SK-N-SH (cell line): Measurements from ENCODE around the gene CCDC127.

ENCODE experiments used
- MAX ChIP-seq: IDR thresholded peaks from 2 replicates; pipeline ENCODE4 v1.4.0; 2012; ENCODE audit warnings: low read depth
- MXI1 ChIP-seq: IDR thresholded peaks from 2 replicates; pipeline ENCODE4 v1.6.1; 2012; ENCODE audit warnings: mild to moderate bottlenecking, low read depth, low read length, improper control_type of control experiment

DNA sequence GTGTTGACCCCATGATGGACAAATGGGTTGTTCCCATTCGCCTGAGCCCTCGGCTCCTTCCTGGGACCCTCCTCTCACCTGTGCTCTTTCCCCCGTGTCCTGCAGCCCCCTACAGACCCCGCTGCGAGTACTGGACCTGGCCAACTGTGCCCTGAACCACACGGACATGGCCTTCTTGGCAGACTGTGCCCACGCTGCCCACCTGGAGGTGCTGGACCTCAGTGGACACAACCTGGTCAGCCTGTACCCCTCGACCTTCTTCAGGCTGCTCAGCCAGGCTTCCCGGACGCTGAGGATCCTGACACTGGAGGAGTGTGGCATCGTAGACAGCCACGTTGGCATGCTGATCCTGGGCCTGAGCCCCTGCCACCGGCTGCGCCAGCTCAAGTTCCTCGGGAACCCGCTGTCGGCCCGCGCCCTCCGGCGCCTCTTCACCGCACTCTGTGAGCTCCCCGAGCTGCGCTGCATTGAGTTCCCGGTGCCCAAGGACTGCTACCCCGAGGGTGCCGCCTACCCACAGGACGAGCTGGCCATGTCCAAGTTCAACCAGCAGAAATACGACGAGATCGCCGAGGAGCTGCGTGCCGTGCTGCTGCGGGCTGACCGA, 23.2 kb downstream of the CCDC127 start:
- TF ChIP-seq MAX (no peak), MXI1 (no peak)
